NCI-H526 (cell line): ENCODE data around the gene FASTKD2.
A peak's percentile ranks its signal among the peaks of the same experiment; 100 is the strongest.

Experiments used
- DNase-seq, 2 experiments: peaks; one replicate each; lab custom pipeline; 2025; lab: John Stamatoyannopoulos, UW

Gene FASTKD2

GRCh38 chr2:206836722-206837121 is 71.3 kb downstream of the FASTKD2 start:
- DNase-seq, result peak in 1 of 2 experiments; percentile 18

- no peak for DNase-seq
These were observed 72.4 kb downstream of the FASTKD2 start for GRCh38 chr2:206837775-206838174.

DNA sequence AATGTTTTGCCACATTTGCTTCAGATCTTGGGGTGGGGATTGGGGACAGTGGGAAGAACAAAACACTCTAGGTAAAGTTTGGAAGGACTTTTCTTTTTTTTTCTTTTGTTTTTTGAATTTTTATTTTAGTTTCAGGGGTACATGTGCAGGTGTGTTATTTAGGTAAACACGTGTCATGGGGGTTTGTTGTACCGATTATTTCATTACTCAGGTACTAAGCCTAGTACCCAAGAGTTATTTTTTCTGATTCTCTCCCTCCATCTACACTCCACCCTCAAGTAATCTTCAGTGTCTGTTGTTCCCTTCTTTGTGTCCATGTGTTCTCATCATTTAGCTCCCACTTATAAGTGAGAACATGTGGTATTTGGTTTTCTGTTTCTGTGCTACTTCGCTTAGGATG is 73.3 kb downstream of the FASTKD2 start:
- DNase-seq, result no peak

DNA sequence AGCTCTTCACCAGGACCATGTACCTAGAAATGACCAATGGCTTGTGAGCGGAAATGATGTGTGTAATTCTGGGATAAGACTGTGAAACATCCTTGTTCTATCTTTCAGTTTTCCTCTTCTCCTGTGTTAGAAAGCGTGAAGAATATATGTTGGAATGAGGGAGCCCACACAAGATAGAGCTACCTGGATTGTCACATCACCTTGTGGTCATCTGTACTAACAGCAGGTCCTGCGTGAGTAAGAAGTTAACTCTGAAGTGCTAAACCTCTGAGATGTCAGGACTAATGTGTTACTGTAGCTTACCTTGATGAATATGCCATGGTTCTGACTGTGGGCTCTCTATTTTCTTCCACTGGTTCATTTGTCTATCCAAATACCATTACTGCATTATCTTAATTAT is 75.6 kb downstream of the FASTKD2 start:
- DNase-seq, result no peak
